ENCODE measurements around the gene AGAP6.
A peak's percentile ranks its signal among the peaks of the same experiment; 100 is the strongest.
"Not testable (repeated sequence)": the region's sequence is repeated elsewhere in the genome, so short reads cannot be mapped to it uniquely, and the experiment has no call there.

The AGAP6 gene

GRCh38 chr10:49988376-49988775, at the start of gene AGAP6:
AGAP6 (plus strand) TSS chr10:49988406; CDS start chr10:49988716, 310 bp downstream.
- H3K27ac ChIP-seq; DNase-seq (ENCODE audit: low spot score); H3K4me3 ChIP-seq: not testable (repeated sequence)

DNA sequence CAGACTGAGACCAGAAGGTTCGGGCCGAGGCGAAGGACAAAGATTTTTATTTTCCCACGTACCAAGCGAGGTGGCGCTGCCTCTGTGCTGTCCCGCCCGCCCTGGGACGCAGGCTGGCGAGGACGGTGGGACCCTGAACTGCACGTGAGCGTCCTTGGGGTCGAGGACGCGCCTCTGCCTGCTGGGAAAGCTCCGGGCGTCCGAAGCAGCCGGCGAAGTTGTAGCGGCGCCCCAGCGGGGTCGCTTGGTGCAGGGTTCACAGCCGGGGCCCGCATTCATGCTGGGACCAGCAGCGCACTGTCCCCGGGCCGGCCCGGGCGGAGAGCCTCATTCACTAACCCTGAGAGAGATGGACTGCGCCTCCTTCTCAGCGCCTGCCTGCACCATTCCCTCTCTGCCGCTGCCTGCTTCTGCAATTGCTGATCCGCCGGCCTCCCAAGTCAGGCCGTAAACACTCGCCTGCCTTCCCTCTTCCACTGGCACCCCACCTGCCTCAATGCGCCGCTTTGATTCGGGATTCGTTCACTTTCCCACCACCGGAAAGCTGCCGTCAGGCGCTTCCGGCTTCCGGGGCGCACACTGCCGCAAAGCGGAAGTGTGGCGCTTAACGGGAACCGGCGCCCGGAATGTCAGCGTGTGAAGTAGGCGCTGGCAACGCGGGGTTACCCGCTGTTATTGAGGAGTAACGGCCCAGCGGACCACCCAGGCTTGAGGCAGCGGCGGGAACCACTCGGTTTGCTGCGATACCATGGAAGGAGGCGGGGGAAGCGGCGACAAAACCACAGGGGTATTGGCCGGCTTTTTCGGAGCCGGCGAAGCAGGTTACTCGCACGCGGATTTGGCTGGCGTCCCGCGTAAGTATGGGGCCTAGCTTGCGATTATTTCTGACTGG, 46.5 kb upstream of the AGAP6 start, which contains the start of the genes PARG and TIMM23B:
TSS of gene PARG (minus strand) at position 581 of the 892 bp plus-strand sequence. CDS start at position 279, 302 bp downstream.
TSS of gene TIMM23B (plus strand) at position 607 of the 892 bp plus-strand sequence. CDS start at position 749, 142 bp downstream.
- DNase-seq (ENCODE audit: low spot score) = peak; percentile 78
- H3K27ac ChIP-seq = peak within 1 kb of the TSS; percentile 56 to 84
- H3K4me3 ChIP-seq = peak within 1 kb of the TSS; percentile 95

GRCh38 chr10:49942339-49942705, 45.9 kb upstream of the AGAP6 start:
- peak overlapping the region in 1 of 2 donors; percentile 84 for H3K27ac ChIP-seq
- H3K4me3 ChIP-seq = peak overlapping the region; percentile 95
- not testable (repeated sequence) for DNase-seq (ENCODE audit: low spot score)

DNA sequence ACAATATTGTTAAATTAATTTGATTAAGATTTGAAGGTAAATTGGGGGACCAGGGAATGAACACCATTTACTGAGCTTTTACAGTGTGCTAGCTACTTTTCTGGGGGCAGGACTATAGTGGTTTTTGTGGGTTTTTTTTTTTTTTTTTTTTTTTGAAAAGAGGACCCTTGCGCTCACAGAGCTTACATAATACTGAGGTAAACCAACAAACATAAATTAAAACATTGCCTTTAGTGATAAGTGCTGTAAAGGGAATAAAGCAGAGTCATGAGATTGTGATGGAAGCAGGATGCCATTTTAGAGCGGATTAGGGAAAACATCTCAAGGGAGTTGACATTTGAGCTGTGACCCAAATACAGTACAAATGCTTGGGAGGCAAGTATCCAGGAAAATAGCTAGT, 44.6 kb upstream of the AGAP6 start:
- DNase-seq (ENCODE audit: low spot score); H3K27ac ChIP-seq; H3K4me3 ChIP-seq: not testable (repeated sequence)

GRCh38 chr10:49948142-49948541, 40.1 kb upstream of the AGAP6 start:
- not testable (repeated sequence) for H3K4me3 ChIP-seq; H3K27ac ChIP-seq; DNase-seq (ENCODE audit: low spot score)

DNA sequence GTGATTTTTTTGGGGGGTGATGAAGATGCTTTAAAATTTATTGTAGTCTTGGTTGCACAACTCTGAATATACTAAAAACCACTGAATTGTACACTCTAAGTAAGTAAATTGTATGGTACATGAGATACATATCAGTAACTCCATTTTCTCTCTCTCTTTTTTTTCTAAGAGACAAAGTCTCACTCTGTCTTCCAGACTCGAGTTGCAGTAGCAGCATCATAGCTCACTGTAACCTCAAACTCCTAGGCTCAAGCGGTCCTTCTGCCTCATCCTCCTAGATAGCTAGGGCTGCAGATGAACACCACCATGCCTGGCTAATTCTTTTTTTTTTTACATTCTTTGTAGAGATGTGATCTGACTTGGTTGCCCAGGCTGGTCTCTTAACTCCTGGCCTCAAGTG, 39.5 kb upstream of the AGAP6 start:
- H3K4me3 ChIP-seq; H3K27ac ChIP-seq; DNase-seq (ENCODE audit: low spot score): not testable (repeated sequence)

GRCh38 chr10:49952006-49952405, 36.2 kb upstream of the AGAP6 start:
- not testable (repeated sequence) for H3K4me3 ChIP-seq; H3K27ac ChIP-seq; DNase-seq (ENCODE audit: low spot score)

DNA sequence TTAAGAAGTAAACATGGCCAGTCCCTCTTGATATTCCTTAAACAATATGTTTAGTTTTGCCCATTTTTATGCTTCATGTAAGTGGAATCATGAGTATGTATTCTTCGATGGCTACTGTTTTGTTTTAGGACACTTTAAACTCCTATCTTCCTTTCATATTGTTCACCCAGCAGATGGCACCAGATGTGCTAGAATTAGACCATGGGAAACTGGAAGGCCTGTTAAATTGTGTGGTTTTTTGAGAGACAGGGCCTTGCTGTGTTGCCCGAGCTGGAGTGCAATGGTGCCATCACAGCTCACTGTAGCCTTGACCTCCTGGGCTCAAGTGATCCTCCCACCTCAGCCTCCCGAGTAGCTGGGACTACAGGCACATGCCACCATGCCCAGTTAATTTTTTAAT, 35.1 kb upstream of the AGAP6 start:
- not testable (repeated sequence) for DNase-seq (ENCODE audit: low spot score); H3K4me3 ChIP-seq; H3K27ac ChIP-seq

DNA sequence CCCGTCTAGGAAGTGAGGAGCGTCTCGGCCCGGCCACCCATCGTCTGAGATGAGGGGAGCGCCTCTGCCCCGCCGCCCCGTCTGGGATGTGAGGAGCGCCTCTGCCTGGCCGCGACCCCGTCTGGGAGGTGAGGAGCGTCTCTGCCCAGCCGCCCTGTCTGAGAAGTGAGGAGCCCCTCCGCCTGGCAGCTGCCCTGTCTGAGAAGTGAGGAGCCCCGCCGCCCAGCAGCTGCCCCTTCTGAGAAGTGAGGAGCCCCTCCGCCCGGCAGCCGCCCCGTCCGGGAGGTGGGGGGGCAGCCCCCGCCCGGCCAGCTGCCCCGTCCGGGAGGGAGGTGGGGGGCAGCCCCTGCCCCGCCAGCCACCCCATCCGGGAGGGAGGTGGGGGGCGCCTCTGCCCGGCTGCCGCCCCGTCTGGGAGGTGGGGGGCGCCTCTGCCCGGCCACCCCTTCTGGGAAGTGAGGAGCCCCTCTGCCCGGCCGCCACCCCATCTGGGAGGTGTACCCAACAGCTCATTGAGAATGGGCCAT, 17.8 kb upstream of the AGAP6 start:
- DNase-seq (ENCODE audit: low spot score); H3K27ac ChIP-seq: not testable (repeated sequence)

GRCh38 chr10:49971466-49971865, 16.7 kb upstream of the AGAP6 start:
- H3K4me3 ChIP-seq; DNase-seq (ENCODE audit: low spot score); H3K27ac ChIP-seq: not testable (repeated sequence)

More for the DNA sequence above, 17.8 kb upstream of the AGAP6 start:
- H3K4me3 ChIP-seq = not testable (repeated sequence)

DNA sequence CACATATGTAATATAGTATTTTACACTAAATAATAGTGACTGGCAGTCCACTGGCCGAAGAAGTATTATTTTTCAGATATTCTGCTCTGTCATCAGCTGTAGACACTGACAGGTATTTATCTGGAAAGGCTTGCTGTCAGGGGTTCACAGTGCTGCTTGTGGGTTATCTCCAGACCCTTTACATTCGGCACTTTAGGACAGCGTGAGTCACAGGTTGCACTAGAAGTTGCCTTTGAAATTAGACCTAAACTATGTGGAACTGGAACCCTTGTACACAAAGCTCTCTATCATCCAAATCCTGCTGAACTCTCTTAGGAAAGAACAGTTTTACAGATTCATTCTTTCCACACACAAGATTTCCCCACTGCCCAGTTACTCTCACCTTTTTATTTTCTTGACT, 16.1 kb upstream of the AGAP6 start:
- not testable (repeated sequence) for DNase-seq (ENCODE audit: low spot score); H3K4me3 ChIP-seq; H3K27ac ChIP-seq

- H3K4me3 ChIP-seq; H3K27ac ChIP-seq; DNase-seq (ENCODE audit: low spot score): not testable (repeated sequence)
Measured at GRCh38 chr10:49977756-49978155, 10.4 kb upstream of the AGAP6 start.

DNA sequence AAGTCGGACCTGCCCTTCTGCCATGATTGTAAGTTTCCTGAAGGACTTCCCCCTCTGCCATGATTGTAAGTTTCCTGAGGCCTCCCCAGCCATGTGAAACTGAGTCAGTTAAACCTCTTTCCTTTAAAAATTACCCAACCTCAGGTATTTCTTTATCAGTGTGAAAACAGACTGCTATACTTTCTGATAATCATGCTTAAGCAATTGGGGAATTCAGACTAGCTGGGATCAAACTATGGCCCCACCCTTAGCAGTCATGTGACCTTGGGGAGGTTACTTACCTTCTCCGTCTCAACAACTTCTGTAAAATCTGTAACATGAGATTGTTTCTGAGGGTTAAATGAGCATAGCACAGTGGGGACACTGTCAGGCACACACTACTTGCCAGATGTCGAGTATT, 999 bp upstream of the AGAP6 start:
- H3K27ac ChIP-seq; DNase-seq (ENCODE audit: low spot score): not testable (repeated sequence)

DNA sequence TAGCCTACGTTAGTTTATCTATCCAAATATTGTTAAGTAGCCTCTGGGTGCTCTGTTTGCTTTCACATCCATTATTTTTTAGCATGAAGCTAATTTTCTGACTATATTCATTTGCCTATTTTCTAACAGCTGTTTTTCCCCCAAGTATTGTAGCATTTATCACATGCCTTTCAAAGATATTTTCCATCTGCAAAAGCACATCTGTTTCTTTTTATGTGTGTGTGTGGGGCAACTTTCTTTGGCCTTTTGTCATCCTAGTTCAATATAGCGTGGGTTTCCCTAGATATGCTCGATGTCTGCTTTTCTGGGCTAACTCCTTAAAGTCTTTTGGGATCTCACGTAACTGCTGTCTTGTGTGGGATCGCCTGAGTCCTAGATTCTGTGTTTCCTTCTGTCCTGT, 7.1 kb downstream of the AGAP6 start:
- not testable (repeated sequence) for DNase-seq (ENCODE audit: low spot score); H3K27ac ChIP-seq

More for the DNA sequence above, 999 bp upstream of the AGAP6 start:
- not testable (repeated sequence) for H3K4me3 ChIP-seq

DNA sequence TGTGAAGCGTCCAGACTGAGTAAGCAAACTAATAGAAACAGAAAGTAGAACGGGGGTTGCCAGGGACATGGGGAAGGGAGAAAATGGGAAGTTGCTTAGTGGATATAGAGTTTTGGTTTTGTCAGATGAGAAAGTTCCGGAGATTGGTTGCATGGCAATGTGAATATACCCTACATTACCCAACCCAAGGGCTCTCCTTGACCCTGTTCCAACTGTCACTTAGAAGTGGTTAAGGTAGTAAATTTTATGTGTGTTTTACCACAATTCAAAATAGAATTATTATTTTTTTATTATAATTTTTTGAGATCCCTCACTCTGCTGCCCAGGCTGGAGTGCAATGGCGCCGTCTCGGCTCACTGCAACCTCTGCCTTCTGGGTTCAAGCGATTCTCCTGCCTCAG, 25.8 kb downstream of the AGAP6 start:
- H3K27ac ChIP-seq; H3K4me3 ChIP-seq; DNase-seq (ENCODE audit: low spot score): not testable (repeated sequence)

More for the DNA sequence above, 7.1 kb downstream of the AGAP6 start:
- not testable (repeated sequence) for H3K4me3 ChIP-seq

GRCh38 chr10:50015596-50016220, 27.5 kb downstream of the AGAP6 start:
- H3K27ac ChIP-seq; DNase-seq (ENCODE audit: low spot score): not testable (repeated sequence)

GRCh38 chr10:50016926-50017325, 28.7 kb downstream of the AGAP6 start:
- H3K27ac ChIP-seq; DNase-seq (ENCODE audit: low spot score); H3K4me3 ChIP-seq: not testable (repeated sequence)

More at GRCh38 chr10:50015596-50016220, 27.5 kb downstream of the AGAP6 start:
- not testable (repeated sequence) for H3K4me3 ChIP-seq

- not testable (repeated sequence) for DNase-seq (ENCODE audit: low spot score); H3K4me3 ChIP-seq; H3K27ac ChIP-seq
Measured at GRCh38 chr10:50017646-50018045, 29.4 kb downstream of the AGAP6 start.

- not testable (repeated sequence) for H3K27ac ChIP-seq; H3K4me3 ChIP-seq; DNase-seq (ENCODE audit: low spot score)
Measured at GRCh38 chr10:50019279-50019678, 31.1 kb downstream of the AGAP6 start.
